Hematopoietic multipotent progenitor cell treated with erythropoietin and hydrocortisone succinate and interleukin-3 and kit ligand, for 17 days (in vitro differentiated cells): ENCODE measurements around the gene SH3GL2.

Experiments
- DNase-seq: peaks from one replicate; pipeline ENCODE4 v3.0.0-alpha.2; 2015; ENCODE audit warnings: low spot score

SH3GL2 gene

DNA sequence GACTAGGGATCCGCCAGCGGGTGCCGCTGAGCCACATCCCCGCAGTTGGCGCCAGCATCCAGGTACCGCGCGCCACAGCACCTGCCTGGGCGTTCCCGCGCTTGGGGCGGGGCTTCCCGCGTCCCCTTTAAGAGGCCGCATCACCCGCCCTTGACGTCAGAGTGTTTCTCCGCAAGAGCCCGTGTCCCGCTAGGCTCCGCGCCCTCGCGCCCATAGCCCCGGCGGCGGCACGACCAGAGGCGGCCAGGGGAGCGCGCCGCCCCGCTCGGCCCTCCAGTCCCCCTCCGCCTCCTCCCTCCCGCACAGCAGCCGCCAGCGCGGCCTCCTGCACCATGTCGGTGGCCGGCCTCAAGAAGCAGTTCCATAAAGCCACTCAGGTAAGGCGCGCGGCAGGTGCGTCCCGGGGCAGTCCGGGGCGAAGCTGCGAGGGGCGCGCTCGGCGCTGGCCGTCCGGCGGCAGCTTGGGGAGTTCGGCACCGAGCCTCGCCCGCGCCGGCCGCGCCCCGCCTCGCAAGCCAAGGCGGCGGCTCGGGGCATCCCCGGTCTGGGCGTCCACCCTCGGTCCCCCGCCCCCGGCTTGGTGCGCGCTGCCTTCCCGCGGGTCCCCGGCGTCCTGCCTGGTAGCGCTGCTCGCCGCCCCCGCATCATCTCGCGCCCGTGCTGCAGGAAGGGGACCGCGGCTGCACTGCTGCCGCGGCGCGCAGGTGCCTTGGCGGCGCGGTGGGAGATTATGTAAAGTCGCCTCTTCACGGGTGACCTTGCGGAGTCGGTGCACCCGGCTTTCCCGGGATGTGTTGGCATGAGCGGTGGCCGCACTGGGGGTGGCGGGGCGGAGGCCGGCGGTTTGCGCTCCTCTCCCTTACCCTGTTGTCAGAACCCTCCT lies at the start of gene SH3GL2:
Gene SH3GL2 (plus strand): TSS at position 156 of the 883 bp plus-strand sequence.
- DNase-seq, result no peak

DNA sequence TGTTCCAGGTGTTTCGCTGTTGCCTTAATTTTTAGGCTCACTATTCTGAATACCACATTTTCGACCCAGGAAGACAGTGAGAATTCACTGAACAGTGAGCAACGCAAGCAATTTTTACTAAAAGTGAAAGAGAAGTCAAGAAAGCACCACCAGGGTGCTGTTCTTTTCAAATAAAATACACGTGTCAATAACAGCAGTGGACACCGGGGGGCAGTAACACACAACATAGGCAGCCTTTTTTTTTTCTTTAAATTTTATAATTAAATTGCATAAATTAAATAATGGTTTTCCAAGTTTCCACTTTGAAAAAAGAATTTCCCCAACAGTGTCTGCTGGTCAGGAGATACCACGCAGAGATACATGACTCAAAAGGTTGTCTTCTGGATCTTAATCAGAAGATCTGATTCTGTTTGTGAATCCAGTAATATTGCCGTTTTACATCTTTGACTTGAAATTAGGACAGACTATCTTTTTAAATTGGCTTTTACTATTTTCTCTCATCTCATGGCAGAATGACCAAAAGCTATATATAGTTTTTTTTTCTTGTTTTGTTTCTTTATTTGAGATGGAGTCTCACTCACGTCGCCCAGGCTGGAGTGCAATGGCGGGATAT lies 47.1 kb upstream of the SH3GL2 start:
- DNase-seq, result no peak

DNA sequence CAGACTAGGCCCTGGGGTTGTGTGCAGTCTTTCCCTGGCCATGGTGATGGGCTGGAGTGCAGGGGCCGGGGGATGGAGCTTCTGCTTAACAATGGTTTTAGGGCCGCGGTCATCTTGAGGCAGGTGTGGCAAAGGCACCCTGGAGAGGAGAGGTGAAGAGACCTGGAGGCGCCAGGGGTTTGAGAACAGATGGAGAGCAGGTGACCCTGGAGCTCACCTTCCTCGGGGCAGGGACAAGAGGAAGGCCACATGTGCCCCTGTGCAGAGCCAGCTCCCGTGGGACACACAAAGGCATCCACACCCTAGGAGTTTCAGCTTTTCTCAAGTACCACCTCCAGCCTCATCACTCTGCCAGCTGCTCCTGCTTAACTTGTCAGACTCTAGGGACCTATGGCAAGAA lies 46.4 kb upstream of the SH3GL2 start:
- no peak for DNase-seq

DNA sequence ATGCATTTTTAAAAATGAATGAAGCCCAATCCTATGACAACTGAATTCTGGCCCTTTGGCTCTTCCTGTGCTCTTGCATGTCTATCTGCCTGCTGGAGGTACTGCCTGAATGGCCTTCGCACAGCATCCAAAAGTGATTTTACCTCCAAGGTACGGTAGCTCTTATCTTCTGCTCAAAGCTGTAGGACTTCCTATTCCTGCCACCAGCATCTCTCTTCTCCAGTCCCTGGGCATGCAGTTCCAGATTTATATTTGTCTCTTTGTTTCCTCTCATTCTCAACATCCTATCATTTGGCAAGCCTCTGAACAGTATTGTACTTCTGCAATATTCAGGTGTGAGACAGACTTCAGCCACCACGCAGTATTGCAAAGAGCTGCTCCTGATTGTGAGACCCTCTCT lies 43.7 kb upstream of the SH3GL2 start:
- no peak for DNase-seq

DNA sequence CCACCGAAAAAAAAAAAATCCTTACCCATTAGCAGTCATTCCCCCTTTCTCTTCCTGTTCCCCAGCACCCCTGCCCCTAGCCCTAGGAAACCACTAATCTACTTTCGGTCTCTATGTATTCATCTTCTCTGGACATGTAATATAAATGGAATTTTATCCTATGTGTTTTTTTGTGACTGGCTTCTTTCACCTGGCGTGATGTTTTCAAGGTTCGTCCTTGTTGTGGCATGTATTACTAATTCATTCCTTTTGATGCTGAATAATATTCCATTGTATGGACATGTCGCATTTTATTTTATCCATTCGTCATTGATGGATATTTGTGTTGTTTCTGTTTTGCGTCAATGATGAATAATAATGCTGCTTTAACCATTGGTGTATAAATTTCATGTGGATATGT lies 42.8 kb upstream of the SH3GL2 start:
- no peak for DNase-seq

DNA sequence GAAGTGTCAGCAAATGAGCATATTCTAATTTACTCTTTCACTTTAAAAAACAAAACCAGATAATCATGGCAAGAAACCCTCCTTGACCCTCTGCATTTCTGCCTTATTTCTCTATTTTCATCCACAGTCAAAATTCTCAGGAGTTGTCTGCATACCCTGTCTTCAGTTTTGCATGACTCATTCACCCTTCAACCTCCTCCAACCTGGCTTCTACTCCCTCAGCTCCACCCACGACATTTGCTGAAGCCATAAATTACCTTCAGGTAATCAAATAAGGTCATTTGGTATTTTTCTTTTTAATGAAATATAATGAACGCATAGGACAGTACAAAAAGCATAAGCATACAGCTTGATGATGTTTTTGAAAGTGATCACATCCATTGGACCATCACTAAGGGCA lies 27.8 kb upstream of the SH3GL2 start:
- DNase-seq, result no peak

DNA sequence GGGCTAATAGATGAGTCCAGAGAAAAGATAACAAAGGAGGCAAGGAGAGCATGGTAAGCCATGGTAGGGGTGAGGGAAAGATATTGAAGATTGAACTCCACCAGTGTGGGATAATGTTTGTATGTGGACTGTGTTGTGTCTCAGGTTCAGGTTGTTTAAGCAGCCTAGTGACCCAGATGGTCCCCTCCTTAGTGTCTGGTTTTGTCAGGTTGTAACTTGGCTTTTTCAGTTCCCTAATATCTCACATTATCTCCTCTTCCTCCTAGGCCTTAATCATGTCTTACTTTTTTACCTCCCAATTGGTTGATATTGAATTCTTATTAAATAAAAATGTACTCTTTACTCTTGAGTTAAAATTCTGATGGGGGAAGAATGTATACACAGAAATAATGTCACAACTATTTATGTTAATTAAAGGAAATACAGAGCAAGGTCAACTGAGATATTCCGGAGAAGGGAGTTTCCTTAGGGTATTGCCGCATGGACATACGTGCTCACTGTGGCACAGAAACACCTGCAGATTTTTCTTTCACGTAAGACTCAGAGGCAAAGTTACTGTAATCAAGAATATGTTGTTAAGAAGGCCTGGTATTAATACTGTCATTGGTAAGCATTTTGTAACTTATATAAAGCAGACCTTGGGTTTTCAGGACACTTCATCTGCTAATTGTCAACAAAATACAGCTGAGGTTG lies 23.4 kb upstream of the SH3GL2 start:
- no peak for DNase-seq

DNA sequence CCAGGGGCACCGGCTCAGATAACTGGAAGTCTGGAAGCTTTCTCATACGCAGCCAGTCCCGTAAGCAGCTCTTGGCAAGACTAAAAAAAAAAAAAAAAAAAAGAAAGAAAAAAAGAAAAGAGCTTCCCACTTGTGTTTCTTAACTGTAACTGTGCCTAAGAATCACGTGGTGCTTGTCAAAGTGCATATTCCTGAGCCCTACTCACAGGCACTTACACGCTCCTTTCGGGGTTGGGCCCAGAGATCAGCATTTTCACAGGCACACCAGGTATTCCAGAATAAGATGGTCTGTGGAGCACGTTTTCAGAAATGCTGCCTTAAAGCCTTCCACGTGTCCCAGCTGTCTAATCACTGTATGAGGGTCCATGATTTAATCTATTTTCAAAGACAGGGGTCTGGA lies 22.6 kb upstream of the SH3GL2 start:
- no peak for DNase-seq

DNA sequence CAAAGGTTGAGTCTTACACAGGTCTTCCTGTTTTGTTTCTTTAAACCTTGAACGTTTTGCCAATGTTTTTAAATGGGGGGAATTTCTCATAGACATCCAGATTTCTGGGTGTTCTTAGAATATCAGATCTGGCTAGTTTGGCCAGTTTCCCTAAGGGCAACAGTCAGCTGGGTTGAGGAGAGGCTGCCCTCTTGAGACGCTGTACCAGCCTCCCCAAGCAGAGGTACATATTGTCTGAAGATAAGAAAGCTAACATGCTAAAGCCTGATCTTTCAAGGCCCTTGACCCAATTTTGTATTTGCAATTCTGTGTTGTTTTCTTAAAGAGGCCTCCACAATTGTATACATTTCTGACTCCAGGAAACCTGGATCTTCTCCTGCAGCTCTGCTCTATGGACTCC lies 21.9 kb upstream of the SH3GL2 start:
- no peak for DNase-seq

DNA sequence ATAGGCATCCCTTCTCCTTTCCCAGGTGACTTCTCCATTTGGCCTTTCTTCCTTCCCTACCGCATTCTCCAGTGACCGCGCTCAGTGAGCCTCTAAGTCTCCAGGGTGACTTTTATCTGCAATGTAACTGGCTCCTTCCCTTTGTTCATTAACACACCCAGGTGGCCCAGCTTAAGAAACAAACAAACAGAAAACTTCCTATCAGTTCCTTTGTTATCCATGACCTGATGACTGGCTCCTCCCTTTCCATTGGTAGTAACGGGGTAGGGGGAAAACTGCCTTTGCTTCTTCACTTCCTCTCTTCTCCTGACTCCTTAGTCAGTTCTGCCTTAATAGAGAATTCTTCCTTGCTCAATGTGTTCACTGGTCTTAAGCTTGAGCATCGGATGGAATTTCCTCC lies 7.0 kb upstream of the SH3GL2 start:
- DNase-seq, result no peak

DNA sequence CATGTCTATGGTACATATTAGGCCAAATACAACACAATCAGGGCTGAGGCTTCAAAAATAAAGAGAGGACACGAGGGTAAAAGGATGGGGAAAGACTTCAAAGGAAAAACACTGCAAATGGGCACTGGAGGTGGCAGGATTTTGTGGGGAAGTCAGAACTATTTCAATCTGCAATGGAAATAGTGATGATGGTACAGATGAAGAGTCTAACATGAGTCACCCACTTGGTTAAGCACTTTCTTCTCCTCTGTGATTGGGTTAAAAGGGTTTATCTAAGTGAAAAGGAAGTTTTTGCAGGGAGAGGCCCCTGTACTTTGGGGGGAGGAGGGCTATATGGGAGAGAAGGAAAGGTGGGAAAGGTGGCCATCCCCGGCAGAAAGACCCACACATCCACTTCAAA lies 4.5 kb upstream of the SH3GL2 start:
- DNase-seq, result no peak

DNA sequence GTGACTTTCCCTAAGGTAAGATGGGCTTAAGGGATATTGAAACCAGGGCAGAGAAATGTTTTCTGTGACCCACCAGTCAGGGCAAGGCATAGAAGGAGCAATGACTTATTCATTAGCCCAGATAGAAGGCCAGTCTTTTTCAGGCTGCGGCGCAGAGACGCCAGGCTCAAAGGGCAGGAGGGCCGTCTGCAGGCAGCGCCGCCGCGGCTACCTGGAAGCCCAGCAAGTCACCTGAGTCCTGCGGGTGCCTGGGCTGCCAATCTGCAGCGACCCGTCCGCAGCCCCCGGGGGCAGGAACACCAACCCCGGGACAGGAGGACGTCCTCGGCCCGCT lies 322 bp upstream of the SH3GL2 start:
- DNase-seq, result no peak

DNA sequence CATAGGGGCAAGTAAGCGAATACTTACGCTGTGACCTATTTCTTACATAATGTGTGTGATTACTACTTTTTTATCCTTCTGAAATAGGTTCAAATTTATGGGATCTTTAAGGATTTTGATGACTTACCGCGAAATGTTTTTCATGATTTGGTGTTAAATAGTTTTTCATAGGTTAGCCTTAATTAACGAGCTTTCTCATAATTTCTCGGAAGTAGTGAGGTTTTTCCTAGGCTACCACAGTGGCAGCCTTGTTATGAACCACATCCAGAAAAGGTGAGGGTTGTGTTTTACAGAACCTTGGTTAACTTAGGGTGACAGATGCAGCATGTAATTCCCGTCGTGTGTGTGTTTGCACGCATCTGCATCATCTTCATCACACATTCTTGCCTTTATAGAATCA lies 1.3 kb downstream of the SH3GL2 start:
- no peak for DNase-seq

DNA sequence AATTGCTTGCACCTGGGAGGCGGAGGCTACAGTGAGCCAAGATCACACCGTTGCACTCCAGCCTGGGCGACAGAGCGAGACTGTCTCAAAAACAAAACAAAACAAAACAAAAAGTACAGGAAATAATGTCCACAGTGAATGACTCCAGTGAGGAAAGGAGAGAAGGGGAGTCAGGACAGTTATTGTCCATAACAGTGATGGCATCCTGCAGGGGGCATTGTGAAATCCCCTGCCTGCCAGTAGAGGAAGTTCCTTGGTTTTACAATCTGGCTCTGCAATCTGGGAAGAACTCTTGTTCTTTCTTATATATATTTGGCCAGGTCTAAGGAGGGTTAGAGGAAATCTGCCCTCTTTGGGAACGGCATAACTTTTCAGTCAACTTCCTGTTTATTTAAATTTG lies 8.2 kb downstream of the SH3GL2 start:
- no peak for DNase-seq

DNA sequence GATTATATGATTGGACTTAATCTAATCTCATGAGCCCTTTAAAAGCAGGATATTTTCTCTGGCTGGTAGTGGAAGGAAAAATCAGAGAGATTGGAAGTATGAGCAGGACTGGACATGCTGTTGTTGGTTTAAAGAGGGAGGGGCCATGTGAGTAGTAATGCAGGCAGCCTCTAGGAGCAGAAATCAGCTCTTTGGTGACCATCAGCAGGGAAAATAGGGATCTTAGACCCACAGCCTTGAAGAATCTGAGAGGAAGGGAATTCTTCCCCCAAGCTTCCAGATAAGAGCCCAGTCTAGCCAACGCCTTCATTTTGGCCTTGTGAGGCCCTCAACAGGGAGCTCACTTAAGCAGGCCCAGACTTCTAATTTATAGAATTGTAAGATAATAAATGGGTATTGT lies 9.5 kb downstream of the SH3GL2 start:
- no peak for DNase-seq

DNA sequence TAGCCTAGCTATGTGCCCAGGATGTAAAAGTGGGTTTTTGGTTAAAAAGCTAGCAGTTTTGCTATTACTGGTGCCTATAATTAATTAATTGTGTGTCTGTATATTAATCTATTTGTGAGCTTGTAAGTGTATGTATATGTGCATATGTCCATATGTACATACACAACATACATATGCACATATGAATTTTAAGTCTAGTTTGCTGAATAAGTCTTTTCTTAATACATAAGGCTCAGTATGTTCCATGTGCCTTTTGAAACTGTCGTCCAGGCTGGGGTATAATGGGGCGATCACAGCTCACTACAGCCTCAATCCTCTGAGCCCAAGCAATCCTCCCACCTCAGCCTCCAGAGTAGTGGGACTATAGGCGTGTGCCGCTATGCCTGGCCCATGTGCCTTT lies 10.1 kb downstream of the SH3GL2 start:
- DNase-seq, result no peak

DNA sequence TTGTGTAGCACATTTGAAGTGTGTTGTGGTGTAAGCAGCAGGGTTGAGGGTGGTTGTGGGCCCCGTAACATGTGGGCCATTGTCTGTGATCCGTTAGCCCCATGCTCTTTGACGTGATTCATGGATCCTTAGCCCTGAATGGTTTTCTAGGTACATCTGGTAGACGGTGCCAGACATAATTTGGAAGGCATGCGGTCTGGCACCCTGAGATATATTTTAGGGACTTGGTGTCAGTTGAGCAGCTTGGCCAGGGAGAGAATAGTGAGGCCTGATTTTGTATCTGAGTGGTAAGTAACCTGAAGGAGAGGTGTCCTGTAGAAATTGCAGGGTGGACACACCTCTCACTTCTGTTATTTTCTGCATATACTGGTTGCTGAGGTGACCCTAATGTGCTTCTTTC lies 10.9 kb downstream of the SH3GL2 start:
- DNase-seq, result no peak

DNA sequence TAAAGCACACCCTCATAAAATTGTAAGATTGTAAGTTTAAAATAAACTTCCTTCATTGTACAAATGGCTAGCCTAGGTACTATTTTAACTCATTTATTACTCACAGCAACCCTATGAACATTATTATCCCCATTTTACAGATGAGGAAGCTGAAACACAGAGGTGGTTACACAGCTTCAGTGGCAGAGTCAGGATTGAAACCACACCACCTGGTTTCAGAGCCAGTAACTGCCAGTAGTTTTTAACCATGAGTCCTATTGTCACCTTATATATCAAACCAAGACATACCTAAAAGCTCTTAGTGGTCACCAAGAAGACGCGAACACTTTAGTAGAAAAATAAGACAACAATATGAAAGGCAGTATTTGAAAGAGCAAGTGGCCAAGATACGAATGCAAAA lies 16.1 kb downstream of the SH3GL2 start:
- DNase-seq, result no peak

DNA sequence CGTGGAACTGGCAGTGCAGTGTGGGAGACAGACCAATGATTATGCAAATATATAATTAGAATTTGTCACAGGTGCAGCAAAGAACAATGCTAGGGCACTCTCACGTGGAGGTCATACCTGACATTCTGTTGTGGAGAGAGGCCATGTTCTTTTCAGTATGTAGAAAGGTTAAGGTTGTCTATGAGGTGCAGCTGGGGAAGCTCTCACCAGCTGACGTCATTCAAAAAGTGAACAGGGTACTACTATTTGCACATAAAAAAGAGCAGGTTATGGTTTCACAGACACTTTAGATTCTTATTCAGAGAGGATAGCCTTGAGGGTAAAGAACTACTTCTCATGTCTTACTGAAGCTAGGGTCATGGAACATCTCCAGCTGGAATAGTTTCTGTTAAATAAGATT lies 19.1 kb downstream of the SH3GL2 start:
- no peak for DNase-seq

DNA sequence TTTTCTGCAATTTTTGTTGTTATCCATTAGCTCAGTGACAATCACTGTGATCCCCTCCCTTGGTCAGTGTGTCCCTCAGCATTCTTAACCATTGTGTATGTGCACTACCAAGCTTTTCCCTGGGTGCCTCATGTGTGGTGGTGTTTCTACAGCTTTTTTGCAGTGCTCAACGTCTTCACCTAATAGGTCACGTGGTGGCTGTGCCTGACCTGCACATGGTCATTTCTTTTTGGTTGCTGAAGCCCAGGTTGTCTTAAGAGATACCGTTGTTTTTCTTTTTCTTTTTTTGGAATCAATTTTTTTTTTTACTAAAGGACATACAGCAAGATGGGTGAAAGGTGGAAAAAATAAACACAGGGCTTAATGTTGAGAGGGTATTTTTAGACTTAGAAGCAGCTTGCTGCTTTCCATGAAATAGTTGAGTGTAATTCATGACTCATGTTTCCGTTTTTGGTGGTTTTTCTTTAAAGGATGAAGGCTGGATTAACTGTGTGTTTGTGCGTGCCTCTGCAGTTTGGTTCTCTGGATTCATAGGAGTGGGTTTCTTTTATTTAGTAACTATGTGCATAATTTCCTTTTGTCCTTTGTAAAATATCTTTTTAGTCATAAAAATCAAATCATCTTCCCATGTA lies 22.2 kb downstream of the SH3GL2 start:
- DNase-seq, result no peak

DNA sequence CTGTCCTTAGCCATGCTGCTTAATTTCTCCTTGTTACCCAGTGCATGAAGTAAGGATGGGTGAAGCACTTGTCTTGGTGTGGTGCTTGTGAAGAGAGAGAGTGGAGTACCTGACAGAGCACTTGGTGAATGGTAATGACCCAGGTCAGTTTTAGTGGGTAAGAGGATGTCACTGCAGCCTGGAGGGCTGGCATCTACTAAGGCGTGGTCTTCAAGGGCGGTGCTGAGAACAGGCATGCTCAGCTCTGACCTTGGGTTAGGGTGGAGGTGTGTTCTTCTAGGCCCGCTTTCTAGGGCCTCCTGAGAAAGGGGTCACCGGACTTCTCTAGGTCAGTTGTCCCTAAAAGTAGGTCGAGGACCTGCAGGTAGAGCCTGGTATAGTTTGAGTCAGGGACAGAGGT lies 25.7 kb downstream of the SH3GL2 start:
- no peak for DNase-seq

DNA sequence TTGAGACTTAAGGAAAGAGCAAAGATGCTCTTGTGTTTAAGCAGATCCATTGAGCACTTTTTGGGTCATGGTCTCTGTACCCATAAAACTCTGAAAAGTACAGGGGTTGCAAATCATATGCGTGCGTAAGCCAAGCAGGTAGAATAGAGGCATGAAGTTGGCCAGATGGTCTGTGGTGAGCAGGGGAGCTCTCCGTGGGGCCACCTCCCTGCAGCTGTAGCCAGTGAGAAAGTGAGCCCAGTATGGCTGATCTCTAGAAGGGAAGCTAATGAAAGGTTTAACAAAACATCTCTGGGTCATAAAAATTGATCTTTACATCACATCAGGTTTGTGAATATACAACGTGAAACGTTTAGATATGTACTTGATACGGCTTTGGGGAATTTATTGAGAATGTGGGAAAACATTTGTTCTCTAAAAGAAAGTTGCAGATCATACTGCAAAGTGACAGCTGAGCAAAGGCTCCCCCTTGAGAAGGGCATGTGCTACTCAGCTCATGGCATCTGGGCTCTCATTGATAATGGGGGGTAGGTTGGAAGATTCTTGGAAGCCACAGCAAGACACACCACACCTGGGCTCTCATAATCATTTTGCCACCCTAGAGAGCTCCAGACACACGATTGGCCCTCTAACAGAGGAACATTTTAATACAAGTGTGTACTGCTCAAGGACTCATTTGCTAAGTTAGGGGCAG lies 30.6 kb downstream of the SH3GL2 start:
- no peak for DNase-seq
